ENCODE results near the gene HAPLN2.

DNA sequence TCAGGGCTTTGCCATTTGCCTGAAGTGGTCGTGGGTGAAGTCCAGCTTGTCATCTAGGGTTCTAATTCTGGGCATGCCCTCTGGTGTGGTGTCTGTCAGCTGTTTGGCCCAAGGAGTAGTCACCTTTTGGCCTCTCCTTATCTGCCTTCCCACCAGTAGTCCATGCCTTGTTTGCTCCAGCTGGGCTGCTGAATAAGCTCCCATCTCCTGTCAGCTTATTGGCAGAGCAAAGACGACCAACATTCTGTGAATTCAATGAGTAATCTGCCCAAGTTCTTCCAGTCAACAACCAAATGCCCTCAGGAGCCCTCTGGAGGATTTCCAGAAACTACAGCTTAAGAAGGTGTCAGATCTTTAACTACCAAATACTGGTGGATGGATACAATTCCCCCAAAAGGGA is 29.7 kb downstream of the HAPLN2 start:
- no peak for TF ChIP-seq POLR2A (IDR thresholded peaks at IDR 0.05)
- TF ChIP-seq CTCF (IDR thresholded peaks at IDR 0.05), result no peak

Measured in gastroesophageal sphincter (tissue), 3 donors.